Muscle layer of colon (tissue), 2 donors: ENCODE data around the gene ZNF331.

Source experiments
- H3K27ac ChIP-seq: one replicate; pipeline ENCODE4 v1.7.0; 2013; ENCODE audit warnings: low read depth, mild to moderate bottlenecking, low read length, moderate library complexity
- H3K27me3 ChIP-seq, 2 donors: one replicate each; pipeline ENCODE4 v1.7.0; 2013; ENCODE audit warnings: low read length in 2 of 2, mild to moderate bottlenecking in 2 of 2; ENCODE audit not compliant: insufficient read depth in 2 of 2, control insufficient read depth in 1 of 2
- H3K36me3 ChIP-seq: one replicate; pipeline ENCODE4 v1.7.0; 2013; ENCODE audit warnings: mild to moderate bottlenecking, low read length; ENCODE audit not compliant: insufficient read depth
- H3K4me1 ChIP-seq: one replicate; pipeline ENCODE4 v1.7.0; 2013; ENCODE audit warnings: mild to moderate bottlenecking, low read length; ENCODE audit not compliant: insufficient read depth
- H3K4me3 ChIP-seq, 2 donors: one replicate each; pipeline ENCODE4 v1.7.0; 2013; ENCODE audit warnings: low read length in 2 of 2, low read depth in 1 of 2, mild to moderate bottlenecking in 1 of 2, moderate library complexity in 1 of 2
- H3K9ac ChIP-seq: one replicate; pipeline ENCODE4 v1.7.0; 2013; ENCODE audit warnings: low read length
- H3K9me3 ChIP-seq: one replicate; pipeline ENCODE4 v1.7.0; 2013; ENCODE audit warnings: mild to moderate bottlenecking, low read length
- donor health status: abdominal sarcoma.
- donor health status: Adenocarcinoma of cecum.

ZNF331 gene

GRCh38 chr19:53580871-53581835, 43.2 kb downstream of the ZNF331 start:
- Histone ChIP-seq H3K9me3 (no peaks in the 10 kb centered on the region), H3K4me3 (no peak overlapping the region), H3K4me1 (no peaks in the 10 kb centered on the region), H3K27me3 (no peaks in the 10 kb centered on the region), H3K9ac (no peak overlapping the region), H3K36me3 (peaks cover 22% of the 10 kb centered on the region), H3K27ac (no peak overlapping the region)

GRCh38 chr19:53581871-53582279, 43.9 kb downstream of the ZNF331 start:
- H3K27ac ChIP-seq, result no peak overlapping the region
- H3K27me3 ChIP-seq, result no peaks in the 10 kb centered on the region
- H3K9ac ChIP-seq, result no peak overlapping the region
- H3K9me3 ChIP-seq, result no peaks in the 10 kb centered on the region
- no peak overlapping the region for H3K4me3 ChIP-seq
- peaks cover 15% of the 10 kb centered on the region for H3K36me3 ChIP-seq
- H3K4me1 ChIP-seq, result no peaks in the 10 kb centered on the region

- Histone ChIP-seq H3K9me3 (no peaks in the 10 kb centered on the region), H3K36me3 (peaks cover 1% of the 10 kb centered on the region), H3K27me3 (no peaks in the 10 kb centered on the region), H3K4me1 (no peaks in the 10 kb centered on the region), H3K27ac (no peak overlapping the region), H3K4me3 (no peak overlapping the region), H3K9ac (no peak overlapping the region)
Observed at GRCh38 chr19:53583181-53583580, 45.2 kb downstream of the ZNF331 start.

GRCh38 chr19:53586277-53586691, 48.3 kb downstream of the ZNF331 start:
- H3K27me3 ChIP-seq, result no peaks in the 10 kb centered on the region
- no peak overlapping the region for H3K4me3 ChIP-seq
- no peak overlapping the region for H3K9ac ChIP-seq
- no peak overlapping the region for H3K27ac ChIP-seq
- H3K36me3 ChIP-seq, result no peaks in the 10 kb centered on the region
- H3K4me1 ChIP-seq, result no peaks in the 10 kb centered on the region
- no peaks in the 10 kb centered on the region for H3K9me3 ChIP-seq

- no peak overlapping the region for H3K27ac ChIP-seq
- H3K36me3 ChIP-seq, result no peaks in the 10 kb centered on the region
- no peaks in the 10 kb centered on the region for H3K9me3 ChIP-seq
- H3K4me1 ChIP-seq, result no peaks in the 10 kb centered on the region
- no peak overlapping the region for H3K4me3 ChIP-seq
- H3K27me3 ChIP-seq, result no peaks in the 10 kb centered on the region
- no peak overlapping the region for H3K9ac ChIP-seq
Observed at GRCh38 chr19:53594811-53595509, 57.0 kb downstream of the ZNF331 start.

GRCh38 chr19:53595510-53595867, 57.5 kb downstream of the ZNF331 start:
- no peaks in the 10 kb centered on the region for H3K36me3 ChIP-seq
- H3K27ac ChIP-seq, result no peak overlapping the region
- H3K4me1 ChIP-seq, result no peaks in the 10 kb centered on the region
- no peaks in the 10 kb centered on the region for H3K9me3 ChIP-seq
- no peak overlapping the region for H3K9ac ChIP-seq
- no peak overlapping the region for H3K4me3 ChIP-seq
- no peaks in the 10 kb centered on the region for H3K27me3 ChIP-seq

GRCh38 chr19:53596056-53596455, 58.1 kb downstream of the ZNF331 start:
- Histone ChIP-seq H3K4me1 (no peaks in the 10 kb centered on the region), H3K27me3 (no peaks in the 10 kb centered on the region), H3K27ac (no peak overlapping the region), H3K9ac (no peak overlapping the region), H3K9me3 (no peaks in the 10 kb centered on the region), H3K4me3 (no peak overlapping the region), H3K36me3 (no peaks in the 10 kb centered on the region)

GRCh38 chr19:53597023-53597422, 59.1 kb downstream of the ZNF331 start:
- no peaks in the 10 kb centered on the region for H3K9me3 ChIP-seq
- no peak overlapping the region for H3K4me3 ChIP-seq
- H3K36me3 ChIP-seq, result no peaks in the 10 kb centered on the region
- no peaks in the 10 kb centered on the region for H3K4me1 ChIP-seq
- H3K27ac ChIP-seq, result no peak overlapping the region
- no peaks in the 10 kb centered on the region for H3K27me3 ChIP-seq
- H3K9ac ChIP-seq, result no peak overlapping the region

GRCh38 chr19:53598361-53598760, 60.4 kb downstream of the ZNF331 start:
- no peak overlapping the region for H3K4me3 ChIP-seq
- H3K27ac ChIP-seq, result no peak overlapping the region
- H3K9me3 ChIP-seq, result no peaks in the 10 kb centered on the region
- no peaks in the 10 kb centered on the region for H3K36me3 ChIP-seq
- H3K27me3 ChIP-seq, result no peaks in the 10 kb centered on the region
- no peak overlapping the region for H3K9ac ChIP-seq
- H3K4me1 ChIP-seq, result no peaks in the 10 kb centered on the region

- no peak overlapping the region for H3K9ac ChIP-seq
Observed at GRCh38 chr19:53600217-53600616, 62.3 kb downstream of the ZNF331 start.

GRCh38 chr19:53606031-53606430, 68.1 kb downstream of the ZNF331 start:
- Histone ChIP-seq H3K36me3 (no peaks in the 10 kb centered on the region), H3K9ac (no peak overlapping the region), H3K27ac (no peak overlapping the region), H3K4me3 (no peak overlapping the region), H3K27me3 (no peaks in the 10 kb centered on the region), H3K4me1 (no peaks in the 10 kb centered on the region), H3K9me3 (no peaks in the 10 kb centered on the region)

More at GRCh38 chr19:53600217-53600616, 62.3 kb downstream of the ZNF331 start:
- Histone ChIP-seq H3K36me3 (no peaks in the 10 kb centered on the region), H3K9me3 (no peaks in the 10 kb centered on the region), H3K27ac (no peak overlapping the region), H3K4me1 (no peaks in the 10 kb centered on the region), H3K4me3 (no peak overlapping the region), H3K27me3 (no peaks in the 10 kb centered on the region)
